ENCODE data around the gene SH3BP2.

Gene SH3BP2

GRCh38 chr4:2822461-2823300 lies 29.8 kb downstream of the SH3BP2 start:
- no peak for DNase-seq

GRCh38 chr4:2823301-2823670 lies 30.4 kb downstream of the SH3BP2 start:
- no peak for DNase-seq

DNA sequence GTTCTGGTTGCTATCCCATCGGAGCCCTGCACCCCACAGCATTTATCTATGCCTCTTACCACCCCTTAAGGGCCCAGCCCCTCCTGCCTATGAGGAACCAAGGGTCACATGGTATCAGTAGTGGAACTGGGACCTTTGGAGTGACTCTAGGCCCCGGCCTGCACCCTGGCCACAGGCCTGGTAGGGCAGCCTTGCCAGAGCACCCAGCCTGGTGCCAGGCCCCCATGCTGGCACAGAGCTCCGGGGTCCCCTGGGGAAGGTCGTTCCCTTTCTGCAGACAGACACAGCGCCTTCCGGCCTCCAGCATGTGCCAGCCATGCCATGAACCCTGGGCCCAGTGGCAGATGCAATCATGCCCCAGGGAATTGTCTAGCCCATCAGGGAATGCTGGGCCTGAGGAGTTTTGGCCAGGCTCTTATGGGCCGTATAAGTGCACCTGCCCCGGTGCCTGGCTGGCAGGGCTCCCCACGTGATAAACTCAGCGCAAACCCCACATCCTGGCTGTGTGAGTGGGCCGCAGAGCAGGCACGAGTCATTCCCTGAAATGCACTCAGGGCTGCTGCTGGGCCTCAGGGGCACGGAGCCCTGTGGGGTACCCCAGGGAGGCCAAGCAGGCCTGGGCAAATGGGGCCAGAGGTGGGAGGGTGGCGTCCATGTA lies 30.9 kb downstream of the SH3BP2 start:
- DNase-seq: no peak

DNA sequence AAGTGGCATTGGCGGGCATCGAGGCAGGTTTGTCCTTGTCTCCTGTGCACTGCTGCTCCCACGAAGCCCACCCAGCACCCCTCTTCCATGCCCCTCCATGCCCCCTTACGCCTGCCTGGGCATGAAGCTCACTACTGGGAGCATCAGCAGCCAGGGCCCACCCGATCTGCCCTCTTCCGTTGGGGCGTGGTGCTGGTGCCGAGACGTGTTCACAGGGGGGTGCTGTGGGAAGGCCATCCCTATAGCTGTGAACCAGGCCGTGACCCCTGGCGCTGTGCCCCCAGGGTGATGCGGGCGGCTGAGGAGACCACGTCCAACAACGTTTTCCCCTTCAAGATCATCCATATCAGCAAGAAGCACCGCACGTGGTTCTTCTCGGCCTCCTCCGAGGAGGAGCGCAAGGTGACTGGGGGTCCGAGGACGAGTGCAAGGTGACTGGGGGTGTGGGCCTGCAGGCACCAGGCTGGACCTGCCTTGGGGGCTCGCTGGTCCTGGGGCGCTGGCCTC lies 31.5 kb downstream of the SH3BP2 start:
- no peak for DNase-seq

GRCh38 chr4:2824836-2825381 lies 32.0 kb downstream of the SH3BP2 start:
- no peak for DNase-seq

DNA sequence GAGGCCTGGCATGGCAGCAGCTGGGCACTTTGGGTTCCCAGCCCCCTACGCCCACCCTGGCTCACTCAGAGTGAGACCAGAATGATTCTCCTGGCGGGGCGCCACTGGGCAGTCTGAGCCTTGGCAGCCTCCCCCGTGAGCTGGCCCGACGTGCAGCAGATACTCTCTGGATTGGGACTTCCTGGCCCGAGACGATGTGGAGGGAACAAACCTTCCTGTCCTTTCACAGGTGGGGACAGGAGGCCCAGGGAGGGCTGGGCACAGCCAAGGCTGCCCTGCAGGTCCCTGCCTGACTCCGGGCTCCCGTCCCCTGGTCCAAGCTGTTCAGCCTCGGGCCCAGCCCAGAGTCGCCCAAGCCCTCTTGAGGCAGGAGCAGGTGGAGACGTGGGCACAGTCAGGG lies 32.9 kb downstream of the SH3BP2 start:
- DNase-seq: no peak

DNA sequence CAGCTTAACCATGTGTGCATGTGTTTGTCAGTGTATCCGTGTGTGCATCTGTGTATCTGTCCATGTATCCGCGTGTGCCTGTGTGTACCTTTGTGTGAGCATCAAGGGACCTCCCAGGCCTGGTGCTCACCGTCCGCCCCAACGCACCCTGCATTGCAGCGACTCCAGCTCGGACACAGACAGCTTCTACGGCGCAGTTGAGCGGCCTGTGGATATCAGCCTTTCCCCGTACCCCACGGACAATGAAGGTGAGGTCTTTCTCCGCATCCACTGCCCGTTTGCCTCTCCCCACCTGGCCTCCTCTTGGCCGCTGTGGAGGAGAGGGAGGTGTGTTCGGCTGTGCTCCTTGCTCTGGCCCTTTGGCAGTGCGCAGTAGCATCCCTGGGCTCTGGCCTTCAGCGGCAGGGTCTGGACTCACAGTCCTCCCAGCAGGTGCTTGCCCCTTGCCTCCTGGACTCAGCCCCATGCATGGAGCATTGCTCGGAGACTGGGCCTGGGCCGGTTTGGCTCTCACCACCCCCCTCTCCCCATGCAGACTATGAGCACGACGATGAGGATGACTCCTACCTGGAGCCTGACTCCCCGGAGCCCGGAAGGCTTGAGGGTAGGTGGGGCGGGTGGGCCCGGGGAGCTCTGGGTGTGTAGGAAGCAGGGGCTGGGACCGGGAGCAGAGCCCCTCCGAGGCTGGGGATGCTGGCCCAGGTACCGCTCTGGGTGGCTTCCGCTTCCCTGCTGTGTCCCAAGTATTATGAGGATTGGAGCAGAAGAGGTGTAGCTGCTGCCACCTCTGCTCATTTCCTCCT lies 34.4 kb downstream of the SH3BP2 start:
- no peak for DNase-seq

DNA sequence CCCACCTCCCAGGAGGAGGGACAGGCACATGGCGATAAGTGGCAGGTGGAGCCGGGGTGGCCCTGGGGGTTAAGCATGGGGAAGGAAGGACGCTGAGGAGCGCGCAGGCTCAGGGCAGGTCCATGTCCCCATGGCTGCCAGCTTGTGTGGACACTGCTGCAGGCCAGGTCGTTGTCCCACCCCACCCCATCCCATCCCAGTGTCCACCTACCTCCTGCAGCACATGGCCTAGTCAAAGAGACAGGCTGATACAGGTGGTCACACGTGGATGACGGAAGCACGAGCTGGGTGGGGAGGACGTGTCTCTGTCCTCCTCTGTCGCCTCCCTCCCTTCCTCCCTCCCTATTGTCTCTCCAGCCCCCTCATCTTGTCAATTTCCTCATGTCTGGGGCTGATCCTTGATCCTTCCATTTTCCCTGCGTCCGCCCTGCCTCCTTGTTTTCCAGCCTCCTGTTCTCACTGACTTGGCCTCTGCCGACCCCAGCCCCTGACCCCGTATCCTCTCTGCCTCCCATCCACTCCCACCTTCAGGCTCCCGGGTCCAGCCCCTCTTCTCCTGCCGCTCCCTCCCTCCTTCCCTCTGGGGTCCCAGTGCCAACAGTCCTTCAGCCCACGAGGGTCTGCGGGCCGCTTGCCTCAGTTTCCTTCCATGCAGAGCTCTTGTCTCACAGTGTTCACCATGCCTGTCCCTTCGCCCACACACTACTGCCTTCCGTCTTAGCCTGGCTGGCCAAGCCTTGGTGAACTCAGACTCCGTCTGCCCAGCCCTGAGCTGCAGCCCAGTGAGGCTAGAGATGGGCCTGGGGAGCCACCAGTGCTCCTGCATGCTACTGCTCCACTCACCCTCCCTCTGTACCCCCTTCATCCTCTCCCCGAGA lies 35.2 kb downstream of the SH3BP2 start:
- no peak for DNase-seq

GRCh38 chr4:2828758-2829181 lies 35.9 kb downstream of the SH3BP2 start:
- no peak for DNase-seq

DNA sequence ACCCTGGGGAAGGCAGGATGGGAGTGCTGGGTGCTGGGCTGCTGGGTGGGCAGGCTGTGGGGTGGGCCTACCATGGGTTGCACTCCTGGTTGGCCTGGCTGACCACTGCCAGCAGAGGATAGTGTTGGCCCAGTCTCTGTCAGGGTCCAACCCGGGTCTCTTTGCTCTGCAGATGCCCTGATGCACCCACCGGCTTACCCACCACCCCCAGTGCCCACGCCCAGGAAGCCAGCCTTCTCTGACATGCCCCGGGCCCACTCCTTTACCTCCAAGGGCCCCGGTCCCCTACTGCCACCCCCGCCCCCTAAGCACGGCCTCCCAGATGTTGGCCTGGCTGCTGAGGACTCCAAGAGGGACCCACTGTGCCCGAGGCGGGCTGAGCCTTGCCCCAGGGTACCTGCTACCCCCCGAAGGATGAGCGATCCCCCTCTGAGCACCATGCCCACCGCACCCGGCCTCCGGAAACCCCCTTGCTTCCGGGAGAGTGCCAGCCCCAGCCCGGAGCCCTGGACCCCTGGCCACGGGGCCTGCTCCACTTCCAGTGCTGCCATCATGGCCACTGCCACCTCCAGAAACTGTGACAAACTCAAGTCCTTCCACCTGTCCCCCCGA lies 36.5 kb downstream of the SH3BP2 start:
- DNase-seq: no peak

GRCh38 chr4:2829933-2830451 lies 37.1 kb downstream of the SH3BP2 start:
- DNase-seq: no peak

DNA sequence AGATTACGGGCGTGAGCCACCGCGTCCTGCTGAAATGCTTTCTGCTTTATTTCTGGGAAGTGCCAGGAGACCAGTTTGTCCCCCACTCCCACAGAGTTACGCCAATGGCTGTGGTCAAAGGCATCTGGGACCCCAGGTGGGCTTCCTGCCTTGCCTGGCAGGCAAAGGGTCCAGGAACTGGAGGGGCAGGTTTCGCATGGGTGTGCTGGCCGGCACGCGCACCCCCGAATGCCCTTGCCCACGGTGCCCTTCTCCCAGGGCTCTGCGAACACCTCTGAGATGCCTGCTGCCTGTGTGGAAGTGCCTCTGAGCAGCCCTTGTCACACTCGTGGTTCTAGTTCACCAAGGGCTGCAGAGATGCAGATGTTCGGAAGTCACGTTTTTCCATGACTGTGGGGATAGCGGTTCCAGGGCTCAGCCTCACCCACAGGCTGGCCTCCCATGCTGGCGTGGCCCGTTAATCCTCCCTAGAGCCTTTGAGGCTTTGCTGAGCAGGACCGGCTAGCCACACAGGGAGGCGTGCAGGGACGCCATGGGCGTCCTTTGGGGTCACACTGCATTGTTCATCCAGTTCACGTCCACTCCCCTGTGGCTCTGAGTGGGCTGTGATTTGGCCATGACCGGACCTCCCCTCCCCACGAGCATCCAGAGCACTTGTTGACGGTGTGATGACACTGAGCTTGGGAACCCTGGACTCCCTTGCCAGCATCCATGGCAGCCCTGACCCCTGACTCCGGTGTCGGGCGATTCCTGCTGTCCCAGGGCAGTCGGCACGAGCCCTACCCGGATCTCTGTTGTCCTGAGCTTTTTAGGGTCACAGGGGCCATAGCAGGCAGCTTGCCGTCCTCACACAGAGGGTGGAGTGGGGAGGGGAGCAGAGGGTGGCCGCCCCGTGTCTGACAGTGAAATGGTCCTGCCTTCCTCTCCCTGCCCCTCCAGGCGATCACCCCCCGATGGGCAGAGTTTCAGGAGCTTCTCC lies 38.0 kb downstream of the SH3BP2 start:
- no peak for DNase-seq

DNA sequence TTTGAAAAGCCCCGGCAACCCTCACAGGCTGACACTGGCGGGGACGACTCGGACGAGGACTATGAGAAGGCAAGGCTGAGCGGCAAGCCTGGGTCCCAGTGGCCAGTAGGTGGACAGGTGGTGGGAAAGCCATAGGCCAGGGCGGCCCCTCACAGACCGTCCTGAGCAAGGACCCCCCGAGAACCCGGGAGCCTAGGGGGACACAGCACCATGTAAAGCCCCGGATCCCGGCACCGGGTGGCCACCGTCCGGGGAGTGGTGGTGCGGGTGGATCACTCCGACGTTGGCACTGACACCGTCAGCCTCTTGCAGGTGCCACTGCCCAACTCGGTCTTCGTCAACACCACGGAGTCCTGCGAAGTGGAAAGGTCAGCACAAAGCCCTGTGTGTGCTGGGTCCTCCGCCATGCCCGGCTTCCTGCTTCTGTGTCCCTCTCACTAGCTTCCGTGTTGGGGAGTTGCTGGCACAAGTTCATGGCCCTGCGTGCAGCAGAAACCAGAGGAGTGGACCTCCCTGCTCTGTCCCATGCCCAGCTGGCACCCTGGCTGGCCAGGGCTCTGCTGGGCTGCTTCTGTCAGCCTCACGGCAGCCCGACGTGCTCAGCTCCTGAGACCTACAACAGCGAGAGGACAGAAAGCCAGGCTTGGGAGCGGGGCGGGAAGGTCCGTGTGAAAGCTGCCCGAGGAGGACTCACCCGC lies 38.9 kb downstream of the SH3BP2 start:
- no peak for DNase-seq

DNA sequence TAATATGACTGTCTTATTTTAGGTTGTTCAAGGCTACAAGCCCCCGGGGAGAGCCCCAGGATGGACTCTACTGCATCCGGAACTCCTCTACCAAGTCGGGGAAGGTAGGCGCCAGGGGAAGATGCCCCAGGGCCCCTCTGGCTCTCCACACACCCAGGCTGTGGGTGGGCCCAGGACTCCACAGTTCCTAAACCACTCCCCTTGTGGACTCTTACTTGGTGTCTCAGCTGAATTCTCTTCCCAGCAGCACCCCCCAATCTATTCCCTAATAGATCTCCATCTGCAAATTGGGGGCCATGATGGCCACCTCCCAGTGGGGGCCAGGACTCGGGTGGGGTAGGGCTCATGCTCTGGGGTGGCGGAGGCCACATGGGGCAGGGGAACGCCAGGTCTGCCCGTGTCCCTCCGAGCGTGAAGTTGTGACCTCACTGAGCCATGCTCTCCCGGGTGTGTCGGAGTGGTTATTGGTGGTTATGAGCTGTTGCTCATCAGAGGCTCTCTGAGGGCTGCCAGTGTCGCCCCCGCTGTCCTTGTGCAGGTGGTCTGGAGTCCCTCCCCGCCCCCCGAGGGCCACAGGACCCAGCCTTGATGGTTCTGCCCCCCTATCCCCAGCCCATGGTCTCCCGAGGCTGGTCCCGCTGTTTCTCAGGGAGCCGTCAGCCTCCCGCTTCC lies 39.6 kb downstream of the SH3BP2 start:
- no peak for DNase-seq

DNA sequence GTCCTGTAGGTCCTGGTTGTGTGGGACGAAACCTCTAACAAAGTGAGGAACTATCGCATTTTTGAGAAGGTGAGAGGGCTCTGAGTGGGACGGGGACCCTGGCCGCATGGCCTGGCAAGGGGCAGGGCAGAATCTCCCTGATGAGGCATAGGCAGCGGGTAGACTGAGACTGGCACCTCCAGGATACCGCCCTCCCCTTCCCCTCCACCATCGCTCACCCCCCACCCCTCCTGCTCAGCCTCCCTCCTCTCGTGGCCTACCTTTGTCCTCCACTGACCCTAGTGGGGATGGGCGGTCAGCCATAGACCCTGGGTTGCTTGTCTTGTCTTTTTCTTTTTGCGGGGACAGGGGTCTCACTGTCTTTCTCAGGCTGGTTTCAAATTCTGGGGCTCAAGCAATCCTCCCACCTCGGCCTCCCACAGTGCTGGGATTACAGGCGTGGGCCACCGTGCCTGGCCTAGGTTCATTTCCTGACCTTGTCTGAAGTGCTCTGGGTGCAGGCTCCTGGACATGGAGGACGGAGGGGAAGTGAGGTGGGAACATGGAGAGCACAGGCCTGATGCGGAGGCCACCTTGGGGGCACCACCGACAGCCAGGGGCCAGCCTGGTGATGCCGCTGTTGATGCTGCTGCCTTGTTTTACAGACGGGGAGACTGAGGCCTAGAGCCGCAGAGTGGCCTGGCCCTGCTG lies 40.2 kb downstream of the SH3BP2 start:
- DNase-seq: no peak

GRCh38 chr4:2833671-2834000 lies 40.8 kb downstream of the SH3BP2 start:
- DNase-seq: no peak

GRCh38 chr4:2834001-2834921 lies 41.4 kb downstream of the SH3BP2 start:
- DNase-seq: no peak
